ENCODE results near the gene AK5. TPM values are rescaled to one million over a fixed set of nuclear protein-coding genes. Genes with fewer than 3 reads are reported as not detected.

The AK5 gene
- total and polyA plus RNA-seq, 2 of the 4 experiments (the other 2 are of a cell fraction) = 22.5 to 25.8 TPM

GRCh38 chr1:77355010-77355409, 73.2 kb downstream of the AK5 start:
- dilution Hi-C loops (cut with HindIII; ENCODE audit: low sequenced_read_pairs, unreplicated experiment) = no loop called here

More at GRCh38 chr1:77355010-77355409, 73.2 kb downstream of the AK5 start:
- TF ChIP-seq ELK1 (IDR thresholded peaks at IDR 0.05; ENCODE audit: borderline replicate concordance, low read depth, low read length) (no peak), BHLHE40 (IDR thresholded peaks at IDR 0.05; ENCODE audit: low read depth, low read length) (no peak), MAFK (IDR thresholded peaks at IDR 0.05; ENCODE audit: low read depth, low read length) (no peak), FOS (IDR thresholded peaks at IDR 0.05; ENCODE audit: low read depth, low read length) (no peak), NFE2L2 (IDR thresholded peaks at IDR 0.05; ENCODE audit: low read depth, low read length) (no peak), RCOR1 (IDR thresholded peaks at IDR 0.05; ENCODE audit: insufficient replicate concordance, low read length) (no peak), CTCF (conservative IDR thresholded peaks at IDR 0.05; ENCODE audit: low read depth, low read length) (no peak), RAD21 (IDR thresholded peaks at IDR 0.05; ENCODE audit: low read length) (no peak), POLR2A (IDR thresholded peaks at IDR 0.05; ENCODE audit: low read depth, low read length) (no peak), MXI1 (IDR thresholded peaks at IDR 0.05; ENCODE audit: borderline replicate concordance, low read depth, low read length) (no peak), SMC3 (IDR thresholded peaks at IDR 0.05; ENCODE audit: low read depth, low read length) (no peak), CEBPB (IDR thresholded peaks at IDR 0.05; ENCODE audit: low read depth, low read length) (no peak), USF2 (IDR thresholded peaks at IDR 0.05; ENCODE audit: low read depth, low read length) (no peak), RFX5 (IDR thresholded peaks at IDR 0.05; ENCODE audit: low read depth, low read length) (no peak)
- Histone ChIP-seq H3K4me1 (ENCODE audit: control insufficient read depth, insufficient read depth, low read length) (no peaks in the 10 kb centered on the region), H3K79me1 (ENCODE audit: low read depth in 1 of 2, low read length in 2 of 2) (peaks cover 0 to 12% of the 10 kb centered on the region in 2 experiments; a peak in 3 of 4 replicates), H3K14ac (replicated peaks; ENCODE audit: low read depth, low read length) (no peak overlapping the region), H3K9me1 (ENCODE audit: insufficient read depth, low read length) (peaks cover 4% of the 10 kb centered on the region; the same call in 1 of the 2 replicates), H4K8ac (ENCODE audit: low read depth in 2 of 2, low read length in 2 of 2) (no peak overlapping the region), H2BK5ac (ENCODE audit: low read depth, low read length, poor library complexity, severe bottlenecking) (no peak overlapping the region), H2BK15ac (ENCODE audit: low read depth, low read length) (no peak overlapping the region), H3K18ac (ENCODE audit: low read depth, low read length) (no peak overlapping the region), H3K4me2 (ENCODE audit: low read depth, low read length) (no peak overlapping the region), H3K56ac (ENCODE audit: extremely low read depth, insufficient read depth, low read length) (no peak overlapping the region), H2BK20ac (ENCODE audit: low read depth, low read length) (no peak overlapping the region), H3K4ac (ENCODE audit: low read depth, low read length) (no peak overlapping the region), H4K91ac (ENCODE audit: insufficient read depth, low read depth, low read length) (no peak overlapping the region), H2AK5ac (ENCODE audit: low read depth, low read length) (no peak overlapping the region), H4K5ac (ENCODE audit: low read depth, low read length) (no peak overlapping the region), H3K27me3 (ENCODE audit: control insufficient read depth, insufficient read depth, low read length) (no peaks in the 10 kb centered on the region), H3K4me3 (ENCODE audit: insufficient read depth, low read depth, low read length) (no peak overlapping the region), H3K9me3 (ENCODE audit: control insufficient read depth, insufficient read depth, low read length) (no peaks in the 10 kb centered on the region), H2BK120ac (ENCODE audit: low read depth, low read length) (no peak overlapping the region), H3K36me3 (ENCODE audit: control insufficient read depth, insufficient read depth, low read length) (peaks cover 1% of the 10 kb centered on the region; the same call in 1 of the 2 replicates), H3K23ac (ENCODE audit: low read depth, low read length) (no peak overlapping the region), H2AK9ac (replicated peaks; ENCODE audit: low read depth, low read length, poor library complexity) (no peak overlapping the region), H2AFZ (replicated peaks; ENCODE audit: low read length, poor library complexity) (no peak overlapping the region), H3K9ac (ENCODE audit: low read depth, low read length) (no peak overlapping the region), H4K20me1 (ENCODE audit: insufficient read depth, low read length) (no peaks in the 10 kb centered on the region), H3K27ac (ENCODE audit: insufficient read depth, low read length) (no peak overlapping the region)
- ATAC-seq (ENCODE audit: low read depth) (no peak), DNase-seq (no peak)
- WGBS, 2 experiments (ENCODE audit: extremely low coverage in 2 of 2, insufficient read length in 1 of 2) = no CpG with 5 or more reads among the region's 3 CpGs
- intact Hi-C loops (cut with micrococcal nuclease) (no loop called here), in situ Hi-C loops (cut with MboI; ENCODE audit: low sequenced_read_pairs) (no loop called here)
- ChIA-PET POLR2A (ENCODE audit: unreplicated experiment) (no interaction called here), CTCF (no interaction called here)
- BruUV-seq (replicated peaks) = no TSS peak
